ENCODE data around the gene PPDPF.

DNA sequence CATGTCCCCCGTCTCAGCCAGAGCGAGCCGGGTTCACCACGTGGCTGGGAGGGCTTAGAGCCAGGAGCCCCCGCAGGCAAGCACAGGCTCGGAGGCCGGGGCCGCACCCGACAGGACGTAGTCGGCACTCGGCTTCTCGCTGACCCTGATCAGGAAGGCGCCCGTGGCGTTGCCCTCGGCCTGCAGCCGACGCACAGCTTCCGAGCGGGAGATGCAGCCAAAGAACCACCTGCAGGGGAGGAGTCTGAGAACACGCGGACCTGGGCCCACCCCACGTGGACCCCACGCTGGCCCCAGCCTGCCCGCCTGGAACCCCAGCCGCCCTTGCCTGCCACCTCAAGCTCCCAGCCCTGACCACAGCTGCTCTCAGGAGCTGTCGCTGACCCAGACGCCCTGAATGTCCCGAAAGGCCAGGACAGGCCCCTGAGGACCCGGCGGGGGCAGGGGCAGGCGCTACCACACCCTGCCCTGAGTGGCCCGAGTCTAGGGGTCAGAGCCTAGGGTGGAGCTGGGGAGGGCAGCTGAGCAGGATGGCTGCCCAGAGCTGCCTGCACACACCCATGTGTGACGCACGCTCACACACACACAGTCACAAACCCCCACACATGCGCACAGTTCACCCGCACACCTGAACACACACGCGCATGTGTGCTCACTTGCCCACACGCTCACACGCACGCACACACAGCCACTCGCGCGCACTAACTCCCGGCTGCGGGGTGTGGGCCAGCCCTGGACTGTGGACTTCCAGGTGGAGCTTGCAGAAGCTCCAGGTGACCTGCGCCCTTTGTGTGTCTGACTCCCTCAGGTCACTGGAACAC, 14.5 kb downstream of the PPDPF start:
- TF ChIP-seq, protein P1, sequence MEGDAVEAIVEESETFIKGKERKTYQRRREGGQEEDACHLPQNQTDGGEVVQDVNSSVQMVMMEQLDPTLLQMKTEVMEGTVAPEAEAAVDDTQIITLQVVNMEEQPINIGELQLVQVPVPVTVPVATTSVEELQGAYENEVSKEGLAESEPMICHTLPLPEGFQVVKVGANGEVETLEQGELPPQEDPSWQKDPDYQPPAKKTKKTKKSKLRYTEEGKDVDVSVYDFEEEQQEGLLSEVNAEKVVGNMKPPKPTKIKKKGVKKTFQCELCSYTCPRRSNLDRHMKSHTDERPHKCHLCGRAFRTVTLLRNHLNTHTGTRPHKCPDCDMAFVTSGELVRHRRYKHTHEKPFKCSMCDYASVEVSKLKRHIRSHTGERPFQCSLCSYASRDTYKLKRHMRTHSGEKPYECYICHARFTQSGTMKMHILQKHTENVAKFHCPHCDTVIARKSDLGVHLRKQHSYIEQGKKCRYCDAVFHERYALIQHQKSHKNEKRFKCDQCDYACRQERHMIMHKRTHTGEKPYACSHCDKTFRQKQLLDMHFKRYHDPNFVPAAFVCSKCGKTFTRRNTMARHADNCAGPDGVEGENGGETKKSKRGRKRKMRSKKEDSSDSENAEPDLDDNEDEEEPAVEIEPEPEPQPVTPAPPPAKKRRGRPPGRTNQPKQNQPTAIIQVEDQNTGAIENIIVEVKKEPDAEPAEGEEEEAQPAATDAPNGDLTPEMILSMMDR (optimal IDR thresholded peaks at IDR 0.05 in 1 of 3, IDR thresholded peaks at IDR 0.05 in 1 of 3, conservative IDR thresholded peaks at IDR 0.05 in 1 of 3; ENCODE audit: extremely low read depth in 1 of 3, insufficient read depth in 2 of 3, low read length in 3 of 3) = no peak
- no peak for TF ChIP-seq EZH2 (IDR thresholded peaks at IDR 0.05; ENCODE audit: low read length)
